CD4-positive, alpha-beta T cell treated with Interleukin-17A for 1 hour (primary cell): ENCODE data around the gene PPID.
"Not testable (repeated sequence)": the region's sequence is repeated elsewhere in the genome, so short reads cannot be mapped to it uniquely, and the experiment has no call there.

Experiments
- DNase-seq: peaks from one replicate; pipeline ENCODE4 v3.0.0-alpha.2; 2020

PPID gene

GRCh38 chr4:158664806-158665205 lies 58.4 kb downstream of the PPID start:
- DNase-seq, result no peak

DNA sequence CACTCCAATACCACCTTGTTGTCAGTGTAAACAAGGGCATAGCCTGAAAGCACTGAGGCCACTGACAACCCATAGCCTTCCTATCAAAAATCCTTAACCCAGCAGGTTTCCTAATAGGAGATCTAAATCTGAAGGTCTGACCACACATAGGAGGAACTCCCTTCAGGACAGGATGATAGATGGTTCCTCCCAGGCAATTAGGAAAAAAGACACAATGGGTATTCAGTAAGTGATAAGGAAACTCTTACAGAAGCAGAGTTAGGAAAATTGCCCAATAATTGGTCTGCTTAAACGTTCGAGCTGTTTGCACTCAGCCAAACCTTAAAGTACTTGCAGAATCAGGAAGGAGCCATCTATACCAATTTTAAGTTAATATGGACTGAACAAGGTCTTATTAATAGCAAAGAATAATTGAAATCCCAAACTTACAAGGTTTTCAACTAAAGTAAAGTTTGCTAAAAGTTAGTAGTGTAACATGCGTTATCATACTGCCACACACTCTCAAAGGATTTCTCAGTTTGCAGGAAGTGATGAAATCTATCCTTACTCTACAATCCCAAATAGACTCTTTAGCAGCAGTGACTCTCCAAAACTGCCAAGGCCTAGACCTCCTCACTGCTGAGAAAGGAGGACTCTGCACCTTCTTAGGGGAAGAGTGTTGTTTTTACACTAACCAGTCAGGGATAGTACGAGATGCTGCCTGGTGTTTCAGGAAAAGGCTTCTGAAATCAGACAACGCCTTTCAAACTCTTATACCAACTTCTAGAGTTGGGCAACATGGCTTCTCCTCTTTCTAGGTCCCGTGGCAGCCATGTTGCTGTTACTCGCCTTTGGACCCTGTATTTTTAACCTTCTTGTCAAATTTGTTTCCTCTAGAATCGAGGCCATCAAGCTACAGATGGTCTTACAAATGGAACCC lies 59.2 kb downstream of the PPID start:
- DNase-seq, result not testable (repeated sequence)

GRCh38 chr4:158663255-158663654 lies 59.9 kb downstream of the PPID start:
- DNase-seq, result not testable (repeated sequence)
